Cerebellar nuclear complex (tissue), 1 donor: ENCODE results near the gene PTGFR.

Source experiments
- DNase-seq, 2 experiments: peaks; one replicate each; lab custom pipeline; 2025; lab: John Stamatoyannopoulos, UW

Gene PTGFR

DNA sequence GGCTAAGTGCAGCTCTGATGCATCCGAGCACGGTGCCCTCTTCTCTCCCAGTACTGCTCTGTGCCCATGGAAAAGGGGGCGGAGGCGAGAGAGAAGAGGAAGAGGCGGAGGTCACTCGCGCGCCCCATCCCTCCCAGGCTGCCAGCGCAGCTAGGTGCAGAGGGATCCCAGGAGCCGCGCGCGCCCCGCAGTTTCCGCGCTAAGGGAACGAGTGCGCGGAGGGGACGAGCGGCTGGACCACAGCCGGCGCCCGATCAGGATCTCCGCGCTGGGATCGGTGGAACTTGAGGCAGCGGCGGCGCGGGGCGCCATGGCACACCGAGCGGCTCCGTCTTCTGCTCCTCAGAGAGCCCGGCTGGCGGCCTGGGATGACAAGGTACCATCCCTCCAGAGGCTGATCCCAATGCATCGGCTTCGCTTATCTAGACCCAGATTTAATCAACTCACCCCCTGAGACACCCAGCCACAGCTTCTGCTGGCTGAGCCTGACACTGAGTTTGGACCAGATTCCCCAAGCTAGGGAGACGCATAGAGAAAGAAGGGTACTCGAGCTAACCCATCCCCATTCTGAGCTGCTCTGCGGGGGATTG lies at the start of gene PTGFR:
TSS of gene PTGFR (plus strand) at position 114 of the 590 bp plus-strand sequence. CDS start 1,770 bp downstream, outside the sequence.
- no peak for DNase-seq

- DNase-seq, result no peak
Measured at GRCh38 chr1:78441921-78442320, 48.9 kb upstream of the PTGFR start.

GRCh38 chr1:78447086-78447485 lies 43.7 kb upstream of the PTGFR start:
- DNase-seq, result no peak

GRCh38 chr1:78464449-78464891 lies 26.3 kb upstream of the PTGFR start:
- no peak for DNase-seq

DNA sequence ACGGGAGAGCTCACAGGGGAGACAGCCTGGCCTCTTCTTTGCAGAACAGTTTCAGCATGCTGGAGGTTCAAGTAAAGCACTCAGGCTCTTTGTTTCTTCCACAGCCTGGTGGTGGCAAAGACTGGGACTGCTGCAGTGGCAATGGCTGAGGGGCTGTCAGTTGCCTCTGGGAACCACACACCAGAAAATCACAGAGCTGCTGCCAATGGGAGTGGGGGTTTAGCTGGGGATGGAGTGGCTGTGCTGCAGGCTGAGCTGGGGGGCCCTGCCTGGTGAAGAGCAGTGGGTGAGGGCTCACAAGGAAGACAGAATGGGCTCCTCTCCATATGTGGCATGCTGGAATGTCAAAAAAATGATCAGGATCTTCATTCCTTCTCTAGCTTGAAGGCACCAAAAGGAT lies 25.6 kb upstream of the PTGFR start:
- no peak for DNase-seq

- DNase-seq, result no peak
Measured at GRCh38 chr1:78468521-78468920, 22.3 kb upstream of the PTGFR start.

DNA sequence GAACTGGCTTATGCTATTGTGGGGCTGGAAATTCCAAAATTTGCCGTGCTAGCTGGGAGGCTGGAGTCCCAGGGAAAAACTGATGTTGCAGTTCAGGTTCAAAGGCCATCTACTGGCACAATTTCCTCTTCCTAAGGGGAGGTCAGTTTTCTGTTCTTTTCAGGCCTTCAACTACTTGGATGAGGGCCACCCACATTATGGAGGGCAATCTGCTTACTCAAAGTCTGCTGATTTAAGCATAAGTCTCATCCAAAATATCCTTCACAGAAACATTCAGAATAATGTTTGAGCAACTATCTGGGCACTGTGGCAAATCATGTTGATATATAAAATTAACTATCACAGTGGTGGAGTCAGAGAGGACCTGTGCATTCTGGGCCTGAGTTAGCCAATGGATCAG lies 21.2 kb upstream of the PTGFR start:
- no peak for DNase-seq

GRCh38 chr1:78471890-78472620 lies 18.7 kb upstream of the PTGFR start:
- no peak for DNase-seq

- DNase-seq, result no peak
Measured at GRCh38 chr1:78472851-78473496, 17.8 kb upstream of the PTGFR start.

DNA sequence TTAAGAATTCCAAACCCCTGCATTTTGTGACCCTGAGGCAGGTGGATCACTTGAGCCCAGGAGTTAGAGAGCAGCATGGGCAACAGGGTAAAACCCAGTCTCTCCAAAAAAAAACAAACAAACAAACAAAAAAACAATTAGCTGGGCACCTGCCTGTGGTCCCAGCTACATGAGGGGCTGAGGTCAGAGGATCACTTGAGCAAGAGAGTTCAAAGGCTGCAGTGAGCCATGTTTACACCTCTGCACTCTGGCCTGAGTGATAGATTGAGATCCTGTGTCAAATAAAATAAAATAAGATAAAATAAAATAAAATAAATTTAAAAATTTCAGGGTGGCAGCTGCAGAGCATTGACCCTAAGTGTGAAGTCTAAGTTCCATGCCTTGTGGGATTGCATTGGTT lies 16.7 kb upstream of the PTGFR start:
- DNase-seq, result no peak

- no peak for DNase-seq
Measured at GRCh38 chr1:78475888-78476610, 14.7 kb upstream of the PTGFR start.

DNA sequence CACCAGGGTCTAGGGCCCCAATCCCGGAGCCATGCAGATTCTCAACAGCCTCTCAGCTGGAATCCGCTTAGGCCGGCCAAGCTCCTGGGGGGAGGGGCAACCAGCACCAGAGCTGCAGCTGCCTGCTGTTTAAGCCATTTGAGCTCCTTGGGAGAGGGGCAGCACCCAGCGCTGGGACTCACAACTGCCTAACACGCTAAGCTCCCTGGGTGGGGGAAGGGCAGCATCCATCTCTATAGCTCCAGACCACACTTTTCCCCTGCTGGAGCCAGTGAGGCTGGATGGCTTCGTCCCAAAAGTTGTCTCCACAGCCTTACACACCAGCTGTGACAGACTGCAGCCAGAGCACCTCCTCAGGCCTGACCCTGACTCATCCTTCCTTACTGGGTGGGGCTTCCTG lies 6.9 kb upstream of the PTGFR start:
- DNase-seq, result no peak

- DNase-seq, result no peak
Measured at GRCh38 chr1:78491451-78492071, 787 bp downstream of the PTGFR start.

DNA sequence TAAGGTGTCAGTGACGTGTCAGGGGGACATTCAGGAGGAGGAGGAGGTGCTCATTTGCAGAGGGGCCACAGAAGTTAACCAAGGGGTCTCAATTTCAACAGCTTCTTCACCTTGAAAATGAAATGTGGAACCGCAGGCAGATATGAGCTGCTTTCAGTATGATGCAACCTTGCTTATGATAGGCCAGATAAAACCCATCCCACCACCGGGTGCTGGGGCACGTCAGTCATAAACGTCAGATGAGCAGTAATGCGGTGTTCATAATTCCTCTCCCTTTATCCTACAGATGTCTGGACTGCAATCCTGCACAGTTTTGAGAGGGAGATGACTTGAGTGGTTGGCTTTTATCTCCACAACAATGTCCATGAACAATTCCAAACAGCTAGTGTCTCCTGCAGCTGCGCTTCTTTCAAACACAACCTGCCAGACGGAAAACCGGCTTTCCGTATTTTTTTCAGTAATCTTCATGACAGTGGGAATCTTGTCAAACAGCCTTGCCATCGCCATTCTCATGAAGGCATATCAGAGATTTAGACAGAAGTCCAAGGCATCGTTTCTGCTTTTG lies 1.7 kb downstream of the PTGFR start:
- no peak for DNase-seq

- no peak for DNase-seq
Measured at GRCh38 chr1:78493451-78493850, 2.7 kb downstream of the PTGFR start.

- DNase-seq, result no peak
Measured at GRCh38 chr1:78497201-78497600, 6.4 kb downstream of the PTGFR start.

DNA sequence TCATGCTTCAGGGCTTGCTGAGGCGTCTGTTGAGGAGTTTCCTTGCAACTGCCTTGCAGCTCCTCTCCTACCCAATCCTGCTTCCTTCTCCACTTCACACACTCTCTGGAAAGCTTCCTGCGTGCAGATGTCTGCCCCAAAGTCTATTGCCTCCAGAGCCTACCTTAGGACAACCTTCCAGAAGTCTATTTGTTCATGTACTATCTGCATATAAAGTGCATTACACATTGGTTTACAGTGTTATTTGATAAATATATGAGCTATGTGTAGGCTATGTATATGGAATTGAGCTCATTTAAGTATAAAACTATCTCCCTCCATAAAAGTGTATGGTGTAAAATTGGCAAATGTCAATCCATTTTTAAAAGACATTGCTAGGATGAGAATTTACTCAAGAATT lies 9.8 kb downstream of the PTGFR start:
- DNase-seq, result no peak

DNA sequence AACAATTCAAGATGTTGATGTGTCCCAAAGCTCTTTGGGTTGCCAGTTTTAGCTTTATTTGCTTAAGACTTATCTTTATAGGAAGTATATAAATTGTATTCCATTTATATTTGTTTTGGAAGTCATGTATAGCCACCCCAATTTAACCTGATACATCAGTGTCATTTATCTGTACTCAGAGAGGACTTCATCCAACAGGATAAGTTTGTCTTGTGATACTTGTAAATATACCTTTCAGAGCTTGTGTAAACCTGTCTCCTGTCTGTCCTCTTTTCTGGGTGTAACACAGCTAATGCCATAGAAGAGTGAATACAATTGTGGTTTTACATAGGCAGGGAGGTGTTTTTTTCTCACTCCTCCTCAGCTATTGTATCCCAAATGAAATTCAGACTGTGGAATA lies 10.4 kb downstream of the PTGFR start:
- DNase-seq, result no peak

GRCh38 chr1:78511334-78511733 lies 20.6 kb downstream of the PTGFR start:
- no peak for DNase-seq

DNA sequence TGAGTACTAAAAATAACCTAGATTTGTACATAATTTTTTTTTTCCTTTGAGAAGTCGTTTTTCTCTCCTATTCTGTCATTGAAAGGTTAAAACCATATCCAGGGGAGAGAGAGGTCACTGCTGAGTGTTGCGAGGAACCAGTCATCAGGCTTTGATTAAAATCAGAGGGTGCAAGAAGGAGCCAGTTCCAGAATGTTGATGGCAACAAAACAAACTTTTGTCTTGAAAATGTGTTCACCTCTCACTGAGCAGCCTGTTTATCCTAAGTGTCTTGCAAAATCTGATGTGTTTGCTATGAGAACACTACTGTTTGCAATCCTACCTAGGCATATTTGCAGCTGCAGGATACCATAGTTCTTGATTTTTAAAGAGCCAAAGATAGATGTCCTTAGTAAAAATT lies 25.9 kb downstream of the PTGFR start:
- no peak for DNase-seq

GRCh38 chr1:78519446-78519845 lies 28.7 kb downstream of the PTGFR start:
- no peak for DNase-seq

GRCh38 chr1:78520216-78520615 lies 29.4 kb downstream of the PTGFR start:
- no peak for DNase-seq
